Glutamatergic neuron (in vitro differentiated cells): ENCODE data around the gene SYTL2. TPM values are rescaled to one million over a fixed set of nuclear protein-coding genes. Genes with fewer than 3 reads are reported as not detected.
"Not testable (repeated sequence)": the region's sequence is repeated elsewhere in the genome, so short reads cannot be mapped to it uniquely, and the experiment has no call there.

Source experiments
- DNase-seq: peaks from one replicate; pipeline ENCODE4 v3.0.0; 2022
- H3K27ac Mint-ChIP-seq: one replicate; pipeline ENCODE4 v1.8.0; 2020; ENCODE audit warnings: mild to moderate bottlenecking, mixed read lengths, inconsistent platforms; ENCODE audit not compliant: unreplicated experiment
- H3K27me3 Mint-ChIP-seq: one replicate; pipeline ENCODE4 v1.8.0; 2020; ENCODE audit warnings: mild to moderate bottlenecking, moderate library complexity, mixed read lengths, inconsistent platforms; ENCODE audit not compliant: unreplicated experiment
- H3K36me3 Mint-ChIP-seq: one replicate; pipeline ENCODE4 v1.8.0; 2020; ENCODE audit warnings: mild to moderate bottlenecking, mixed read lengths, inconsistent platforms; ENCODE audit not compliant: unreplicated experiment
- H3K4me1 Mint-ChIP-seq: one replicate; pipeline ENCODE4 v1.8.0; 2020; ENCODE audit warnings: mild to moderate bottlenecking, low read depth, mixed read lengths, inconsistent platforms; ENCODE audit not compliant: unreplicated experiment
- H3K4me3 Mint-ChIP-seq: one replicate; pipeline ENCODE4 v1.8.0; 2020; ENCODE audit warnings: mild to moderate bottlenecking, mixed read lengths, inconsistent platforms; ENCODE audit not compliant: unreplicated experiment
- H3K9me3 Mint-ChIP-seq: one replicate; pipeline ENCODE4 v1.8.0; 2020; ENCODE audit warnings: mild to moderate bottlenecking, moderate library complexity, mixed read lengths, inconsistent platforms; ENCODE audit not compliant: unreplicated experiment
- CTCF ChIP-seq: fragments of 200-600 bp; sonication (generic); IDR thresholded peaks from one replicate; pipeline ENCODE4 v1.5.0; 2021; ENCODE audit not compliant: partially characterized antibody, unreplicated experiment
- total RNA-seq: library from RNA; stranded (reverse); fragmentation: NEBNext Ultra II Directional; extraction: Animal tissue kit (Norgen Biotek cat#: 25700); gene quantifications from one replicate; pipeline ENCODE4 v1.2.1, GENCODE V29; 2021; ENCODE audit not compliant: unreplicated experiment

Gene SYTL2
- total RNA-seq, 1 donor from 2014 or later: 4.0 TPM

- Mint-ChIP-seq H3K4me3 (no peak overlapping the region), H3K36me3 (no peaks in the 10 kb centered on the region), H3K27me3 (no peaks in the 10 kb centered on the region), H3K4me1 (peaks cover 7% of the 10 kb centered on the region), H3K27ac (no peak overlapping the region), H3K9me3 (no peaks in the 10 kb centered on the region)
- no peak for TF ChIP-seq CTCF
- DNase-seq: no peak
Observed at GRCh38 chr11:85783758-85784157, 27.2 kb downstream of the SYTL2 start.

DNA sequence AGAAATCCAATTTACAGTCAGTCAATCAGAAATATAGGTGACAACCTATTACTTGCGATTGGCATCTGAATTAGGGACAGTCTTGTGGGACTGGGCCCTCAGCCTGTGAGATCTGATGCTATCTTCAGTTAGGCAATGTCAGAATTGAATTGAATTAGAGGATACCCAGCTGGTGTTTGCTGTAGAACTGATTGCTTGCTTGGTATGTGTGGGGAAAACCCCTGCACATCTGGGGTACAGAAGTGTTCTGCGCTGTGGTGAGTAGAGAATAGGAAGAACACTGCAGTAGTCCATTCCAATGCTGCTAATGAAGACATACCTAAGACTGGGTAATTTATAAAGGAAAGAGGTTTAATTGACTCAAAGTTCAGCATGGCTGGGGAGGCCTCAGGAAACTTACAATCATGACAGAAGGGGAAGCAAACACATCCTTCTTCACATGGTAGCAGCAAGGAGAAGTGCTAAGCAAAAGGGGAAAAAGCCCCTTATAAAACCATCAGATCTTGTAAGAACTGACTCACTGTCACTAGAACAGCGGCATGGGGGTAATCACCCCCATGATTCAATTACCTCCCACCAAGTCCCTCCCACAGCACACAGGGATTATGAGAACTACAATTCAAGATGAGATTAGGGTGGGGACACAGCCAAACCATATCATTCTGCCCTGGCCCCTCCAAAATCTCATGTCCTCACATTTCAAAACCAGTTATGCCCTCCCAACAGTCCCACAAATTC is 30.0 kb downstream of the SYTL2 start:
- not testable (repeated sequence) for H3K27me3 Mint-ChIP-seq, H3K4me3 Mint-ChIP-seq, H3K9me3 Mint-ChIP-seq, H3K4me1 Mint-ChIP-seq, H3K27ac Mint-ChIP-seq, H3K36me3 Mint-ChIP-seq, DNase-seq

GRCh38 chr11:85779956-85780640 is 30.8 kb downstream of the SYTL2 start:
- H3K27ac Mint-ChIP-seq: no peak overlapping the region
- H3K4me1 Mint-ChIP-seq: peaks cover 7% of the 10 kb centered on the region
- DNase-seq: no peak
- no peak overlapping the region for H3K4me3 Mint-ChIP-seq
- H3K27me3 Mint-ChIP-seq: no peaks in the 10 kb centered on the region
- TF ChIP-seq CTCF: no peak
- H3K36me3 Mint-ChIP-seq: no peaks in the 10 kb centered on the region
- H3K9me3 Mint-ChIP-seq: no peaks in the 10 kb centered on the region

DNA sequence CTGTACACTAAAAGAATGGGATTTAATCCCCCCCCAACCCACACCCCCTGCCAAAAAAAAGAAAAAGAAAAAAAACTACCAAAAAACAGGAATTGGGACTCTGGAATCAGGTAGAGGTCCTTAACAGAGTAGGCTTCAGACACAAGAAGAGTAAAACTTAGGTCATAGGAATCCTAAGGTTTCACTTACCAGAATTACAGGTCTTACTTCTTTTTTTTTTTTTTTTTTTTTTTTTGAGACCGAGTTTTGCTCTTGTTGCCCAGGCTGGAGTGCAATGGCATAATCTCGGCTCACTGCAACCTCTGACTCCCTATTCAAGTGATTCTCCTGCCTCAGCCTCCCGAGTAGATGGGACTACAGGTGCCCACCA is 33.4 kb downstream of the SYTL2 start:
- H3K4me3 Mint-ChIP-seq, DNase-seq, H3K27ac Mint-ChIP-seq, H3K9me3 Mint-ChIP-seq, H3K27me3 Mint-ChIP-seq, H3K36me3 Mint-ChIP-seq, H3K4me1 Mint-ChIP-seq: not testable (repeated sequence)

GRCh38 chr11:85776951-85777602 is 33.9 kb downstream of the SYTL2 start:
- no peak for DNase-seq
- peaks cover 2% of the 10 kb centered on the region for H3K27me3 Mint-ChIP-seq
- TF ChIP-seq CTCF: no peak
- H3K4me3 Mint-ChIP-seq: no peak overlapping the region
- no peak overlapping the region for H3K27ac Mint-ChIP-seq
- no peaks in the 10 kb centered on the region for H3K9me3 Mint-ChIP-seq
- no peaks in the 10 kb centered on the region for H3K36me3 Mint-ChIP-seq
- peaks cover 7% of the 10 kb centered on the region for H3K4me1 Mint-ChIP-seq
